ELF-1 (cell line): Measurements from ENCODE around the gene GAB2.
A peak's percentile ranks its signal among the peaks of the same experiment; 100 is the strongest.
"Not testable (repeated sequence)": the region's sequence is repeated elsewhere in the genome, so short reads cannot be mapped to it uniquely, and the experiment has no call there.

ENCODE experiments used
- DNase-seq: peaks from one replicate; pipeline ENCODE4 v3.0.0-alpha.2; 2016; ENCODE audit warnings: low read depth, low spot score

The GAB2 gene

DNA sequence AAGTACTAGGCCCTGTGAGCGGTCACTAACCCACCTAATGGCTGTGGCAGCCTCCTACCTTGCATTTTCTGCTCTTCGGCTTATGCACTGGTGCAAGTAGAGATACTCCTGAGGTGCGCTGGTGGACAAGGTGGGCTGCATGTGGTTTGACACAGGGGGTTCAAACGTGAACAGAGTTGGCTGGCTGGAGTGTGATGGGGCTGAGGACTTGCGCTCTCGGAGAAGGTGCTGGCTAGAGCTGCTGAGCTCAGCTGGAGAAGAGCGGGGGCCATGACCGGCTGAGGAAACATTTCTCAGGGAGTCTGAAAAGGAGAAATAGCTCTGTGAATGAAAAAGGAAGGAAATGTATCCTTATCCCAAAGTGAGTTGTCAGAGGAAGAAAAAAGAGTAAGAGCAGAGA lies 167.5 kb downstream of the GAB2 start:
- DNase-seq: no peak

DNA sequence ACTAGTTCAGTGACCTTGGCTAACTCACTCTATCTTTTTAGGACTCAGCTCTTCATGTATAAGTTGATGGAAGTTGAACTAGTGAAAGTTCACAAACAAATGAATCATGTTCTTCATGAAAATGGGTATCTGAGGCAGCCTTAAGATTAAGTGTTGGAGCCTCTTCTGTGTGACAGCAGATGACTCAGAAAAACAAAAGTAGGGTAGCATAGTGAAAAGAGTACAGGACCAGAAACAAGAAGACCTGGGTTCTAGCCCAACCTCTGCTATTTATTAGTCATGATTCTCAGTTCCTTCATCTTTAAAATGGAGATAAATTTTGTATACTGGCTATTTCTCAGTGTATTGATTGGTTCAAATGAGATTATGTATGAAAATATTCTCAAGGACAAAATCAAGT lies 168.7 kb downstream of the GAB2 start:
- DNase-seq: no peak

DNA sequence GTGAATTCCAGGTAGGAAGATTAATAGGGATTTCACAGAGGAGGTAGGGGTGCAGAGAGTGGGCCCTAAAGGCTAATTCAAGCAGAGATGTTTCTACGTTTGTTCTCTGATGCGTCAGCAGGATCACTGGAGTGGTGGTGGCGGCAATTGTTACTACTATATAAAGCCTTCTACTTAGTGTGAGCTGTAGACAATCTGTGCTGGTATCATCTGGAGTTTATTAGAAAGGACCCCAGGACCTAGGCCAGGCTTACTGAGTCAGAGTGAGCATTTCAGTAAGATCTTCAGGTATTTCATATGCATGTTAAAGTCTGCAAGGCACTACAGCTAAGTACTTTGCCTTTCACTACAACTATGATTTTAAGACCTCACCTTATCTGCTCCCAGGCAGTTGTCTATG lies 169.4 kb downstream of the GAB2 start:
- no peak for DNase-seq

DNA sequence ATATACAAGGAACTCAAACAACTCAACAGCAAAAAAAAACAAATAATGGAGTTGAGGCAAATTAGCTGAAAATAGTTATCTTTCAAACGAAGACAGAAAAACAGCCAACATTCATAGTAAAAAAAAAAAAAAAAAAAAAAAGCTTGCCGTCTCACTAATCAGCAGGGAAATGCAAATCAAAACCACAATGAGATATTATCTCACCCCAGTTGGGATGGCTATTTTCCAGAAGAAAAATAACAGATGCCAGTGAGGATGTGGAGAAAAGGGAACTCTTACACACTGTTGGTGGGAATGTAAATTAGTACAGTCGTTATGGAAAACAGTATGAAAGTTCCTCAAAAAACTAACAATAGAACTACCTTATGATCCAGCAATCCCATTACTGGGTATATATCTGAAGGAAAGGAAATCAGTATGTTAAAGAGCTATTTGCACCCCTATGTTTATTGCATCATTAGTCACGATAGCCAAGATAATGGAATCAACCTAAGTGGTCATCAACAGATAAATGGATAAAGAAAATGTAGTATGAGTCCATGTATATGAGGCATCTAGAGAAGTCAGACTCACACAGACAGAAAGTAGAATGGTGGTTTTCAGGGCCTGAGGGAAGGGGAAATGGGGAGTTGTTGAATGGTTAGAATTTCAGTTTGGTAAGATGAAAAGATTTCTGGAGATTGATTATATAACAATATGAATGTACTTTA lies 172.9 kb downstream of the GAB2 start:
- DNase-seq: no peak

GRCh38 chr11:78244080-78244479 lies 173.5 kb downstream of the GAB2 start:
- DNase-seq: no peak

- no peak for DNase-seq
Observed at GRCh38 chr11:78241475-78241874, 176.1 kb downstream of the GAB2 start.

DNA sequence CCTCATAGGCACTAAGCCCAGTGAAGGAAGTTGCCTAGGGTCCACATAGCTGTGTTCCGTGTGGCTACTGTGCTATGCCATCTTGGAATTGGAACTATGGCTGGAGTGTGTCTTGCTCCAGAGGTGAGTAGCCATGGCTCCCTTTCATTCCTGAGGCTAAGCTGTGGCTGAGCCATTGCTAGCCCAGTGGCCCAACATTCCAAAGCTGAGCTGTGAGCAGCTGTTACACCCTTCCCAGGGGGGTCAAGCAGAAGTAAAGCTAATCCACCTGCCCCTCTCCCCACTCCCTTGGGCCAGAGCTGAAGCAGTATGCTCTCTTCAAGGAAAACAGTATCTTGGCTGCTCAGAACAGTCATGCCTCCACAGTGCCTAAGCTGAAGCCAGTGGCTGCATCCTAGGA lies 177.8 kb downstream of the GAB2 start:
- DNase-seq: no peak

DNA sequence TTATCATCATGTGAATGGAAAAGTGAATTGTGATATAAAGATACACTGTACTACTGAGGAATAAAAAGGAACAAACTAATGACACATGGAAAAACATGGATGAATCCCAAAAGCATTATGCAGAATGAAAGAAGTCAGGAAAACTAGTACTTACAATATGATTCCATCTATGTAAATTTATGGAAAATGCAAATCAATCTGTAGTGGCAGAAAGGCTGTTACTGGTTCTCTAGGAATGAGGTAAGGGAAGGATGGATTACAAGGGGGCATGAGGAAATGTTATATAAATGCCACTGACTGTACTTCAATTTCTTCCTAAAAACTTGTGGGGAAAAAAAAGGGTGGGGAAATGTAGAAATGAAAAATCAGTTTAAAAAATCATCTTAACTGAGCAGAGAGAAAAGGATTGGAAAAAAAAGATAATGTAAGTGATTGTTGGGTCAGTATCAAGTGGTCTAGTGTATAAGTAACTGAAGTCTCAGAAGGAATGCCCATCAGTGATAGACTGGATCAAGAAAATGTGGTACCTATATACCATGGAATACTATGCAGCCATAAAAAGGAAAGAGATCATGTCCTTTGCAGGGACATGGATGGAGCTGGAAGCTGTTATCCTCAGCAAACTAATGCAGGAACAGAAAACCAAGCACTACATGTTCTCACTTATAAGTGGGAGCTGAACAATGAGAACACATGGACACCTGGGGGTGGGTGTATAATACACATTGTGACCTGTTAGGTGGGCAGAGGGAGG lies 180.2 kb downstream of the GAB2 start:
- no peak for DNase-seq

DNA sequence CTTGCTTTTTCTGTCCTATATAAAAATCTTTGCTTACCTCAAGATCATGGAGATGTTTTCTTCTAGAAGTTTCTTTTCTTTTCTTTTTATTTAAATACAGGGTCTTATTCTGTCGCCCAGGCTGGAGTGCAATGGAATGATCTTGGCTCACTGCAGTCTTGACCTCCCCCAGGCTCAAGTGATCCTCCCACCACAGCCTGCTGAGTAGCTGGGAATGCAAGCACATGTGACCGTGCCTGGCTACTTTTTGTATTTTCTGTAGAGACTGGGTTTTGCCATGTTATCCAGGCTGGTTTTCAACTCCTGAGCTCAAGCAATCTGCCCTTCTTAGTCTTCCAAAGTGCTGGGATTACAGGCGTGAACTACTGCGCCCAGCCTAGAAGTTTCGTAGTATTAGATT lies 183.6 kb downstream of the GAB2 start:
- peak; percentile 26 for DNase-seq

DNA sequence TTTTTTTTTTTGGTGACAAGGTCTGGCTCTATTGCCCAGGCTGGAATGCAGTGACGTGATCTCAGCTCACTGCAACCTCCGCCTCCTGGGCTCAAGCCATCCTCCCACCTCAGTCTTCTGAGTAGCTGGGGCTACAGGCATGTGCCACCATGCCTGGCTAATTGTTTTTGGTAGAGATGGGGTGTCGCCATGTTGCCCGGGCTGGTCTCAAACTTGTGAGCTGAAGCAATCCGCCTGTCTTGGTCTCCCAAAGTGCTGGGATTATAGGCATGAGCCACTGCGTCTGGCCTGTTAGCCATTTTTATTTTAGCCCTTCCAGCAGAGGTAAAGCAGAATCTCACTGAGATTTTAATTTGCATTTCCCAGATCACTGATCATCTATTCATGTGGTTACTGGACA lies 184.6 kb downstream of the GAB2 start:
- not testable (repeated sequence) for DNase-seq

GRCh38 chr11:78231962-78232501 lies 185.6 kb downstream of the GAB2 start:
- DNase-seq: no peak

GRCh38 chr11:78230161-78230877 lies 187.3 kb downstream of the GAB2 start:
- DNase-seq: no peak

DNA sequence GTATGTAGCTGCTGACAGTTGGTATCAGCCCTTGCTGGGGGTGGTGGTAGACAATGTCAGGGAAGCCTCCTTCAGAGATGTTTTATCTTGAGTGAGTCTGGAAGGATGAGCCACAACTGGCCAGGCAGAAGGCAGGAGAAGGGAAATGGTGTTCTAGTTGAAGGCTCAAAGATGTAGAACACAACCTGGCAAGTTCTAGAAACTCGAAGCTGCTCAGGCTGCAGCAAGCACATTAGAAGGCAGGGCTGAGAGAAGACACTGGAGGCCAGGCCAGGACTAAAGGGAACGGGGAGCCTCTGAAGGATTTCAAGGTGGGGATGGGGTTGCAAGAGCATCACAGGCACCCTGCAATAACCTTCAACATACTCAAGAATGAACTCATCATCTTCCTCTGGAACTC lies 188.5 kb downstream of the GAB2 start:
- DNase-seq: no peak

GRCh38 chr11:78228467-78228866 lies 189.2 kb downstream of the GAB2 start:
- peak; percentile 62 for DNase-seq

DNA sequence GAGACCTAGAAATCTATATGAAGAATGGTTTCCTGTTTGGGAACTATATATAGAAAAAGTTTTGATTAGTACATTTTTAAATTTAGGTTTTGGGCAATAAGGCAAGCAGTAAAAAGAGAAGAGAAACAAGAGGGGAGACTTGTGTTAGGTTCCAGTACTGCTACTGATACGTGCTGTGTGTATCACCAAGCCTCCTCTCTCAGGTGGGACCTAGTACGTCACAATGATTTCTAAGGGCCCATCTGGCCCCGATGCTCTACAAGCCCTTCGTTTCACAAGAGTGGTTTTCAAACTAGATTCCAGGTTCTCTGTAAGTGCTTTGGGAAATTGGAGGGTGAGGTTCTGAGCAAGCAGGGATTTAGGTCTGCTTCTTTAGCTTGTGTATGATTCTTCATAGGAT lies 189.7 kb downstream of the GAB2 start:
- DNase-seq: no peak

- DNase-seq: no peak
Observed at GRCh38 chr11:78226684-78227680, 190.6 kb downstream of the GAB2 start.

DNA sequence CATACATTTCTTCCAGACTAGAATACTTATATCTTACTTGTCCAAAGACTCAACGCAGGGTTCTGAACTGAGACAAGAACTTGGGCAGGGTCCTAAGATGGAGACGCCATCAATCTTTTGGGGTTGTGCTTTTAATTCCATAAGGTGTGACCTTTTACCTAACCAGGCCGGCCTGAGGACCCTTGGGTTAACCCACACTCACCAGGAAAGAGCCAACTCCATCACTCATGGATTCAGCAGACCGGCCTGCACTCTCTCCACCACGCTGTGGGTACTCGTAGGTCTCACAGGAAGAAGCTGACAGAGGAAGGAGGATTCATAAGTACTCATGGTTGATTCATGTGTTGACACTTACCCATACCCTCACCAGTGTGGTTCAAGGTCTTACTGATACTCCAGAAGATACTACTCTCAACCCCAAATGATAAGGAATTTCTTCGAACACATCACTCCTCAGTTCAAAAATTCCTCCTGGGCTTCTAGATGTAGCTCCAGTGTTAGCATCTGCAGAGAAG lies 192.7 kb downstream of the GAB2 start:
- no peak for DNase-seq

DNA sequence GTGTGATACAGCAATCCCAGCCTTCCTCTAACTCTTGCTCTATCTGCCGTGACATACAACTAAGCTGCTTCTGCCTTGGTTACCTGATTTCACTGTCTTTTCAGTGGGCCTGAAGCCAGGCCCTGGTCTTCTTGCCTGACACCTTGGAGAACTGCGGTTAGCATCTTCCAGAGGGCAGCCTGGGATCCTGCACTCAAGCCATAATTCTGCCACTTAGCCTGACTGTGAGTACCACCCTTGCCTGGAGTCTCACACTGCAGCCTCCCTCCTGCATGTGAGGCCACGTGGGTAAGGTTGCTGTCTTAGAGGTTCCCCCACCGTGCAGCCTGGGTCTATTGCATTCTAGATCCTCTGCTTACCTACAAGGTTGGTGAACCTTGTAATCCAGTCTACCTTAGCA lies 193.1 kb downstream of the GAB2 start:
- no peak for DNase-seq

- DNase-seq: no peak
Observed at GRCh38 chr11:78223320-78223954, 194.2 kb downstream of the GAB2 start.

DNA sequence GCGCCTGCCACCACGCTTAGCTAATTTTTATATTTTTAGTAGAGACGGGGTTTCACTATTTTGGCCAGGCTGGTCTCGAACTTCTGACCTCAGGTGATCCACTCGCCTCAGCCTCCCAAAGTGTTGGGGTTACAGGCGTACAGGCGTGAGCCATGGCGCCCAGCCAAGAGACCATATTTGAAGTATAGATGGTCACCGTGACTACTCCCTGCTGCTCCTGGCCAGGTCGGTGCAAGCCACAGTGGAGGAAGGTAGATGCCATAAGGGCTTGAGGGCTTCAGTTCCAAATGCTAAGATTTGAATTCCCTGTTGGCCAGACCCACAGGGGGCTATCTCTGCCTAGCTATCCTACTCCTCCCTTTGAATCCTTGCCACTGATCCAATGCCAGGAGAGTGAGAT lies 194.9 kb downstream of the GAB2 start:
- DNase-seq: not testable (repeated sequence)
